Measurements from ENCODE around the gene DPF3.
A peak's percentile ranks its signal among the peaks of the same experiment; 100 is the strongest.

Gene DPF3

GRCh38 chr14:72904218-72904617 is 10.3 kb upstream of the DPF3 start:
- Histone ChIP-seq H3K27ac (ENCODE audit: low read depth, low read length) (no peak overlapping the region), H3K9me3 (ENCODE audit: control insufficient read depth, insufficient read depth, low read depth, low read length) (no peaks in the 10 kb centered on the region), H3K27me3 (ENCODE audit: control insufficient read depth, insufficient read depth, low read length) (no peaks in the 10 kb centered on the region), H3K4me3 (ENCODE audit: low read depth, low read length) (no peak overlapping the region), H3K4me1 (ENCODE audit: control insufficient read depth, insufficient read depth, low read length) (peaks cover 20% of the 10 kb centered on the region), H3K9ac (ENCODE audit: low read length) (no peak overlapping the region), H3K36me3 (ENCODE audit: control insufficient read depth, insufficient read depth, low read length) (no peaks in the 10 kb centered on the region)

GRCh38 chr14:72903716-72904115 is 9.8 kb upstream of the DPF3 start:
- Histone ChIP-seq H3K27ac (ENCODE audit: low read depth, low read length) (no peak overlapping the region), H3K4me1 (ENCODE audit: control insufficient read depth, insufficient read depth, low read length) (peaks cover 19% of the 10 kb centered on the region), H3K9me3 (ENCODE audit: control insufficient read depth, insufficient read depth, low read depth, low read length) (no peaks in the 10 kb centered on the region), H3K9ac (ENCODE audit: low read length) (no peak overlapping the region), H3K4me3 (ENCODE audit: low read depth, low read length) (no peak overlapping the region), H3K27me3 (ENCODE audit: control insufficient read depth, insufficient read depth, low read length) (no peaks in the 10 kb centered on the region), H3K36me3 (ENCODE audit: control insufficient read depth, insufficient read depth, low read length) (no peaks in the 10 kb centered on the region)

GRCh38 chr14:72902801-72903530 is 9.1 kb upstream of the DPF3 start:
- no peak overlapping the region for H3K4me3 ChIP-seq (ENCODE audit: low read depth, low read length)
- H3K4me1 ChIP-seq (ENCODE audit: control insufficient read depth, insufficient read depth, low read length): peaks cover 12% of the 10 kb centered on the region
- H3K27ac ChIP-seq (ENCODE audit: low read depth, low read length): no peak overlapping the region
- H3K9ac ChIP-seq (ENCODE audit: low read length): no peak overlapping the region
- no peaks in the 10 kb centered on the region for H3K9me3 ChIP-seq (ENCODE audit: control insufficient read depth, insufficient read depth, low read depth, low read length)
- H3K27me3 ChIP-seq (ENCODE audit: control insufficient read depth, insufficient read depth, low read length): no peaks in the 10 kb centered on the region
- no peaks in the 10 kb centered on the region for H3K36me3 ChIP-seq (ENCODE audit: control insufficient read depth, insufficient read depth, low read length)

GRCh38 chr14:72901361-72901760 is 7.5 kb upstream of the DPF3 start:
- H3K4me3 ChIP-seq (ENCODE audit: low read depth, low read length): no peak overlapping the region
- no peaks in the 10 kb centered on the region for H3K36me3 ChIP-seq (ENCODE audit: control insufficient read depth, insufficient read depth, low read length)
- H3K27me3 ChIP-seq (ENCODE audit: control insufficient read depth, insufficient read depth, low read length): peaks cover 14% of the 10 kb centered on the region
- no peak overlapping the region for H3K9ac ChIP-seq (ENCODE audit: low read length)
- no peaks in the 10 kb centered on the region for H3K4me1 ChIP-seq (ENCODE audit: control insufficient read depth, insufficient read depth, low read length)
- H3K9me3 ChIP-seq (ENCODE audit: control insufficient read depth, insufficient read depth, low read depth, low read length): no peaks in the 10 kb centered on the region
- no peak overlapping the region for H3K27ac ChIP-seq (ENCODE audit: low read depth, low read length)

- Histone ChIP-seq H3K36me3 (ENCODE audit: control insufficient read depth, insufficient read depth, low read length) (no peaks in the 10 kb centered on the region), H3K4me1 (ENCODE audit: control insufficient read depth, insufficient read depth, low read length) (peaks cover 3% of the 10 kb centered on the region; the same call in 1 of the 2 replicates), H3K27me3 (ENCODE audit: control insufficient read depth, insufficient read depth, low read length) (peaks cover 40% of the 10 kb centered on the region)
These were observed 4.5 kb upstream of the DPF3 start for GRCh38 chr14:72898448-72898847.

GRCh38 chr14:72894623-72895378 is 900 bp upstream of the DPF3 start:
- Histone ChIP-seq H3K9me3 (ENCODE audit: control insufficient read depth, insufficient read depth, low read depth, low read length) (no peaks in the 10 kb centered on the region), H3K27ac (ENCODE audit: low read depth, low read length) (no peak overlapping the region), H3K4me1 (ENCODE audit: control insufficient read depth, insufficient read depth, low read length) (peaks cover 17% of the 10 kb centered on the region), H3K36me3 (ENCODE audit: control insufficient read depth, insufficient read depth, low read length) (no peaks in the 10 kb centered on the region), H3K4me3 (ENCODE audit: low read depth, low read length) (peak overlapping the region; percentile 78), H3K27me3 (ENCODE audit: control insufficient read depth, insufficient read depth, low read length) (peaks cover 75% of the 10 kb centered on the region), H3K9ac (ENCODE audit: low read length) (peak overlapping the region; percentile 18)

More at GRCh38 chr14:72898448-72898847, 4.5 kb upstream of the DPF3 start:
- H3K4me3 ChIP-seq (ENCODE audit: low read depth, low read length): no peak overlapping the region
- H3K9ac ChIP-seq (ENCODE audit: low read length): no peak overlapping the region
- H3K27ac ChIP-seq (ENCODE audit: low read depth, low read length): no peak overlapping the region
- H3K9me3 ChIP-seq (ENCODE audit: control insufficient read depth, insufficient read depth, low read depth, low read length): no peaks in the 10 kb centered on the region

GRCh38 chr14:72894323-72894622 is 372 bp upstream of the DPF3 start:
- peak overlapping the region; percentile 78 for H3K4me3 ChIP-seq (ENCODE audit: low read depth, low read length)
- peaks cover 20% of the 10 kb centered on the region for H3K4me1 ChIP-seq (ENCODE audit: control insufficient read depth, insufficient read depth, low read length)
- H3K36me3 ChIP-seq (ENCODE audit: control insufficient read depth, insufficient read depth, low read length): no peaks in the 10 kb centered on the region
- peak overlapping the region; percentile 18 for H3K9ac ChIP-seq (ENCODE audit: low read length)
- H3K9me3 ChIP-seq (ENCODE audit: control insufficient read depth, insufficient read depth, low read depth, low read length): no peaks in the 10 kb centered on the region
- H3K27me3 ChIP-seq (ENCODE audit: control insufficient read depth, insufficient read depth, low read length): peaks cover 80% of the 10 kb centered on the region
- H3K27ac ChIP-seq (ENCODE audit: low read depth, low read length): no peak overlapping the region

- peaks cover 32% of the 10 kb centered on the region for H3K4me1 ChIP-seq (ENCODE audit: control insufficient read depth, insufficient read depth, low read length)
- peaks cover 87% of the 10 kb centered on the region for H3K27me3 ChIP-seq (ENCODE audit: control insufficient read depth, insufficient read depth, low read length)
- H3K4me3 ChIP-seq (ENCODE audit: low read depth, low read length): peak overlapping the region; percentile 78
- no peak overlapping the region for H3K9ac ChIP-seq (ENCODE audit: low read length)
- no peak overlapping the region for H3K27ac ChIP-seq (ENCODE audit: low read depth, low read length)
- H3K36me3 ChIP-seq (ENCODE audit: control insufficient read depth, insufficient read depth, low read length): no peaks in the 10 kb centered on the region
- H3K9me3 ChIP-seq (ENCODE audit: control insufficient read depth, insufficient read depth, low read depth, low read length): no peaks in the 10 kb centered on the region
These were observed 844 bp downstream of the DPF3 start for GRCh38 chr14:72892879-72893635.

GRCh38 chr14:72892103-72892878 is 1.6 kb downstream of the DPF3 start:
- no peak overlapping the region for H3K27ac ChIP-seq (ENCODE audit: low read depth, low read length)

GRCh38 chr14:72891666-72892102 is 2.2 kb downstream of the DPF3 start:
- Histone ChIP-seq H3K4me3 (ENCODE audit: low read depth, low read length) (peak overlapping the region; percentile 78), H3K36me3 (ENCODE audit: control insufficient read depth, insufficient read depth, low read length) (no peaks in the 10 kb centered on the region), H3K27ac (ENCODE audit: low read depth, low read length) (no peak overlapping the region), H3K4me1 (ENCODE audit: control insufficient read depth, insufficient read depth, low read length) (peaks cover 43% of the 10 kb centered on the region), H3K27me3 (ENCODE audit: control insufficient read depth, insufficient read depth, low read length) (peaks cover 76% of the 10 kb centered on the region), H3K9me3 (ENCODE audit: control insufficient read depth, insufficient read depth, low read depth, low read length) (0 out of 2 replicates have a peak, but pooled peaks cover under 1% of the 10 kb centered on the region), H3K9ac (ENCODE audit: low read length) (no peak overlapping the region)

More at GRCh38 chr14:72892103-72892878, 1.6 kb downstream of the DPF3 start:
- Histone ChIP-seq H3K36me3 (ENCODE audit: control insufficient read depth, insufficient read depth, low read length) (no peaks in the 10 kb centered on the region), H3K4me1 (ENCODE audit: control insufficient read depth, insufficient read depth, low read length) (peaks cover 39% of the 10 kb centered on the region), H3K9ac (ENCODE audit: low read length) (no peak overlapping the region), H3K9me3 (ENCODE audit: control insufficient read depth, insufficient read depth, low read depth, low read length) (no peaks in the 10 kb centered on the region), H3K27me3 (ENCODE audit: control insufficient read depth, insufficient read depth, low read length) (peaks cover 81% of the 10 kb centered on the region), H3K4me3 (ENCODE audit: low read depth, low read length) (peak overlapping the region; percentile 78)
